Measurements from ENCODE around the gene ZNF282. TPM values are rescaled to one million over a fixed set of nuclear protein-coding genes. Genes with fewer than 3 reads are reported as not detected.
"Not testable (repeated sequence)": the region's sequence is repeated elsewhere in the genome, so short reads cannot be mapped to it uniquely, and the experiment has no call there.

Gene ZNF282
- total RNA-seq, 3 donors from 2014 or later (not counting 1 experiment from before 2014, with no cell fraction given): 22.2 to 29.9 (median 26.0) TPM

DNA sequence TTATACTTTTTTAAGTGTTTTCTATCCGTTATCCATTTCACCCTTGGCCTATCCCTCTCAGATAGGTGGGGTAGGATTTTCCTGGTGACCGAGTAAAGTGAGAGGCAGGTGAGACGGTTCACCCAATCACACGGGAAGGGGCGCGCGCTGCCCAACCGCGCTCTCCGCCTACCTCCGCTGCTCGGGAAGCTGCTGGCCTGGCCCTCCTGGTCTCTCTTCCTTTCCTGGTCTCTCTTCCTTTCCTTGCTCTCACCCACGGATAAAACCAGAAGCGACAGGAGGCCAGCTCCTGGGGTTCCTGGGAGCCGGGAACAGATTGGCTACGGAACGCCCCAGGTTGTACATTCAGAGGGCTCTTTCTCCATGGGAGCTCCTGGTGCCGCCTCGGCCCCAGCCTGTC, 29.8 kb downstream of the ZNF282 start:
- Mint-ChIP-seq H3K4me3 (no peak overlapping the region), H3K9me3 (no peaks in the 10 kb centered on the region), H3K27me3 (ENCODE audit: low read depth in 2 of 2) (no peaks in the 10 kb centered on the region), H3K27ac (no peak overlapping the region), H3K4me1 (peaks cover 0 to 4% of the 10 kb centered on the region in 2 donors), H3K36me3 (no peaks in the 10 kb centered on the region)
- Histone ChIP-seq H3K27me3 (ENCODE audit: control insufficient read depth, insufficient read depth, low read length) (no peaks in the 10 kb centered on the region), H3K27ac (ENCODE audit: low read length) (no peak overlapping the region), H3K4me3 (ENCODE audit: low read length) (no peak overlapping the region), H3K4me1 (ENCODE audit: control insufficient read depth, insufficient read depth, low read length) (no peaks in the 10 kb centered on the region), H3K36me3 (ENCODE audit: control insufficient read depth, insufficient read depth, low read length) (peaks cover 13% of the 10 kb centered on the region), H3K9me3 (ENCODE audit: control insufficient read depth, insufficient read depth, low read length) (no peaks in the 10 kb centered on the region)
- TF ChIP-seq, protein P1, sequence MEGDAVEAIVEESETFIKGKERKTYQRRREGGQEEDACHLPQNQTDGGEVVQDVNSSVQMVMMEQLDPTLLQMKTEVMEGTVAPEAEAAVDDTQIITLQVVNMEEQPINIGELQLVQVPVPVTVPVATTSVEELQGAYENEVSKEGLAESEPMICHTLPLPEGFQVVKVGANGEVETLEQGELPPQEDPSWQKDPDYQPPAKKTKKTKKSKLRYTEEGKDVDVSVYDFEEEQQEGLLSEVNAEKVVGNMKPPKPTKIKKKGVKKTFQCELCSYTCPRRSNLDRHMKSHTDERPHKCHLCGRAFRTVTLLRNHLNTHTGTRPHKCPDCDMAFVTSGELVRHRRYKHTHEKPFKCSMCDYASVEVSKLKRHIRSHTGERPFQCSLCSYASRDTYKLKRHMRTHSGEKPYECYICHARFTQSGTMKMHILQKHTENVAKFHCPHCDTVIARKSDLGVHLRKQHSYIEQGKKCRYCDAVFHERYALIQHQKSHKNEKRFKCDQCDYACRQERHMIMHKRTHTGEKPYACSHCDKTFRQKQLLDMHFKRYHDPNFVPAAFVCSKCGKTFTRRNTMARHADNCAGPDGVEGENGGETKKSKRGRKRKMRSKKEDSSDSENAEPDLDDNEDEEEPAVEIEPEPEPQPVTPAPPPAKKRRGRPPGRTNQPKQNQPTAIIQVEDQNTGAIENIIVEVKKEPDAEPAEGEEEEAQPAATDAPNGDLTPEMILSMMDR (IDR thresholded peaks at IDR 0.05): no peak
- ATAC-seq: no peak
- DNase-seq: no peak
- 95% methylated on average over 18 of the region's 19 CpGs for WGBS (ENCODE audit: insufficient coverage)
- intact Hi-C loops (cut with micrococcal nuclease): no loop called here

DNA sequence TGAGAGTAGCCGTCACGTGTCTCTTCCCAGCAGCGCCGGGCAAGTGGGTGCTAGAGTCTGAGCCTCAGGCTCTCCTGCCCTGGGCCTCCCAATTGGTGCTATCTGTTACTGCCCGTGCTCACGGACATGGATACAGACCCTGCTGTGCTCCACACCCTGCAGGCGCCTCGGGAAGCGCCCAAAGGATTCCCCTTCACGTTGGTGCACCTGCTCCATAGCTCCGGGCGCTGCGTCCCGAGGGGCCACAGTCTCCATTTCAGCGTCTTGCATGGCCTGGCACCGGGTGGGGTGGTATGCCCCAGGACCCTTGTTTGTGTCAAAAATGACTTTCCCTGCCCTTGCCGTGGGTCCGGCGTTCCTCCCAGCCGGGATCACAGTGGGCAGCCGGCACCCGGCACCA, 30.3 kb downstream of the ZNF282 start:
- Histone ChIP-seq H3K36me3 (ENCODE audit: control insufficient read depth, insufficient read depth, low read length) (peaks cover 10% of the 10 kb centered on the region), H3K4me3 (ENCODE audit: low read length) (no peak overlapping the region), H3K27ac (ENCODE audit: low read length) (no peak overlapping the region), H3K4me1 (ENCODE audit: control insufficient read depth, insufficient read depth, low read length) (no peaks in the 10 kb centered on the region), H3K27me3 (ENCODE audit: control insufficient read depth, insufficient read depth, low read length) (peaks cover 2% of the 10 kb centered on the region), H3K9me3 (ENCODE audit: control insufficient read depth, insufficient read depth, low read length) (no peaks in the 10 kb centered on the region)
- no peak overlapping the region for H3K4me3 Mint-ChIP-seq
- 95% methylated on average over 22 of the region's 22 CpGs for whole genome bisulfite sequencing (ENCODE audit: insufficient coverage)
- no peaks in the 10 kb centered on the region for H3K36me3 Mint-ChIP-seq
- intact Hi-C loops (cut with micrococcal nuclease): no loop called here
- H3K9me3 Mint-ChIP-seq: no peaks in the 10 kb centered on the region
- H3K27ac Mint-ChIP-seq: no peak overlapping the region
- H3K27me3 Mint-ChIP-seq (ENCODE audit: low read depth in 2 of 2): no peaks in the 10 kb centered on the region
- DNase-seq: no peak
- ATAC-seq: no peak
- TF ChIP-seq, protein P1 (IDR thresholded peaks at IDR 0.05): no peak
- H3K4me1 Mint-ChIP-seq: peaks cover 0 to 4% of the 10 kb centered on the region in 2 donors

DNA sequence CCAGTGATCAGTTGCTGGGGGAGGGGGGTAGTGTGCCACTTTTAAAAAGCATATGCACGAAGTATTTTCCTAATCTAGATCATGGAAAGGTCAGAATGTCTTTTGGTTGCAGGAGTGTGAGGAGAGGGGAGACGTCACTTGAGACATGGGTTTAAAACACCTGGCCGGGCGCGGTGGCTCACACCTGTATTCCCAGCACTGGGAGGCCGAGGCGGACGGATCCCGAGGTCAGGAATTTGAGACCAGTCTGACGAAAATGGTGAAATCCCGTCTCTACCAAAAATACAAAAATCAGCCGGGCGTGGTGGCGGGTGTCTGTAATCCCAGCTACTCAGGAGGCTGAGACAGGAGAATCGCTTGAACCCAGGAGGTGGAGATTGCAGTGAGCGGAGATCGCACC, 31.0 kb downstream of the ZNF282 start:
- H3K9me3 ChIP-seq (ENCODE audit: control insufficient read depth, insufficient read depth, low read length); H3K27ac Mint-ChIP-seq; H3K36me3 ChIP-seq (ENCODE audit: control insufficient read depth, insufficient read depth, low read length); H3K4me1 ChIP-seq (ENCODE audit: control insufficient read depth, insufficient read depth, low read length); H3K4me3 Mint-ChIP-seq; intact Hi-C loops (cut with micrococcal nuclease); H3K4me3 ChIP-seq (ENCODE audit: low read length); H3K9me3 Mint-ChIP-seq; H3K4me1 Mint-ChIP-seq; H3K27me3 Mint-ChIP-seq (ENCODE audit: low read depth in 2 of 2); H3K36me3 Mint-ChIP-seq; DNase-seq; H3K27ac ChIP-seq (ENCODE audit: low read length); H3K27me3 ChIP-seq (ENCODE audit: control insufficient read depth, insufficient read depth, low read length); ATAC-seq: not testable (repeated sequence)
- WGBS (ENCODE audit: insufficient coverage): 95% methylated on average over 17 of the region's 17 CpGs

DNA sequence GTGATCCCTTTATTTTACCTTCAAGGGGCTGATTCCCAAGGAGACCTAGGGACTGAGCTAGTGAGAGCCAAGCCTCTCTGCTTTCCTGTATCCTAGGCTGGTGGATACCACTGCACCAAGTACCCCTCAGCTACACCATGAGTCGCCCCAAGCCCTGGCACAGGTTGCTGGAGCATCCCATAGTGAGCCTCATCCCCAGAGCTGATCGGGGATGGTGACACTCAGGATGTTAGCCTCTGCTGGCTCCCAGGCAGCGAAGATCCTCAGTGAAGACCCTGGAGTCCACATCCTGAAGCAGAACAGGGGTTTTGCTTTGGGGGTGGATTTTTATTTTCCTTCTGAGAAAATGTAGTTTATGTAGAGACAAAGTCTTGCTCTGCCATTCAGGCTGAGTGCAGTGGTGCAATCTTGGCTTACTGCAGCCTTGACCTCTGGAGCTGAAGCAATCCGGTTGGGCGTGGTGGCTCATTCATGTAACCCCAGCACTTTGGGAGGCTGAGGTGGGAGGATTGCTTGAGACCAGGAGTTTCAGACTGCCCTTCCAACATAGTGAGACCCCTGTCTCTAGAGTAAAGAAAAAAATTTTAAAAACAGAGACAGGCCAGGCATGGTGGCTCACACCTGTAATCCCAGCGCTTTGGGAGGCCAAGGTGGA, 31.6 kb downstream of the ZNF282 start:
- H3K27me3 Mint-ChIP-seq (ENCODE audit: low read depth in 2 of 2): no peaks in the 10 kb centered on the region
- Histone ChIP-seq H3K27ac (ENCODE audit: low read length) (no peak overlapping the region), H3K9me3 (ENCODE audit: control insufficient read depth, insufficient read depth, low read length) (no peaks in the 10 kb centered on the region), H3K4me1 (ENCODE audit: control insufficient read depth, insufficient read depth, low read length) (no peaks in the 10 kb centered on the region), H3K4me3 (ENCODE audit: low read length) (no peak overlapping the region), H3K27me3 (ENCODE audit: control insufficient read depth, insufficient read depth, low read length) (peaks cover 2% of the 10 kb centered on the region), H3K36me3 (ENCODE audit: control insufficient read depth, insufficient read depth, low read length) (peaks cover 6% of the 10 kb centered on the region)
- H3K9me3 Mint-ChIP-seq: no peaks in the 10 kb centered on the region
- H3K27ac Mint-ChIP-seq: no peak overlapping the region
- intact Hi-C loops (cut with micrococcal nuclease): no loop called here
- no peaks in the 10 kb centered on the region for H3K4me1 Mint-ChIP-seq
- no peak overlapping the region for H3K4me3 Mint-ChIP-seq
- WGBS (ENCODE audit: insufficient coverage): 77% methylated on average over 6 of the region's 6 CpGs
- DNase-seq: no peak
- TF ChIP-seq, protein P1 (IDR thresholded peaks at IDR 0.05): no peak
- H3K36me3 Mint-ChIP-seq: no peaks in the 10 kb centered on the region
- ATAC-seq: no peak
